HG02870 (cell line): ENCODE measurements around the gene PODXL2.
"Not testable (repeated sequence)": the region's sequence is repeated elsewhere in the genome, so short reads cannot be mapped to it uniquely, and the experiment has no call there.

ENCODE experiments used
- ATAC-seq: cut with Tn5 transposase; IDR thresholded peaks from one replicate; pipeline ENCODE4 v1.9.1; 2021; ENCODE audit warnings: mild to moderate bottlenecking, moderate library complexity; ENCODE audit not compliant: unreplicated experiment

Gene PODXL2

DNA sequence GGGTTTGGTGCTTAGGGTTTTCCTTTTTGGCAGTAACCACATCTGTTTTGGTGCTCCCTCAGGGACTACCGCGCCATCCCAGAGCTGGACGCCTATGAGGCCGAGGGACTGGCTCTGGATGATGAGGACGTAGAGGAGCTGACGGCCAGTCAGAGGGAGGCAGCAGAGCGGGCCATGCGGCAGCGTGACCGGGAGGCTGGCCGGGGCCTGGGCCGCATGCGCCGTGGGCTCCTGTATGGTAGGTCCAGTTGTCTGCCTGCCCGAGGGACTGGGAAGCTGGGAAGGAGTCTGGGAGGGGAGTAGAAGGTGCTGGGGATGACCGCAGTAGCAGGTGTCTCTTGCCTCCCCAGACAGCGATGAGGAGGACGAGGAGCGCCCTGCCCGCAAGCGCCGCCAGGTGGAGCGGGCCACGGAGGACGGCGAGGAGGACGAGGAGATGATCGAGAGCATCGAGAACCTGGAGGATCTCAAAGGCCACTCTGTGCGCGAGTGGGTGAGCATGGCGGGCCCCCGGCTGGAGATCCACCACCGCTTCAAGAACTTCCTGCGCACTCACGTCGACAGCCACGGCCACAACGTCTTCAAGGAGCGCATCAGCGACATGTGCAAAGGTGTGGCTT lies 24.3 kb upstream of the PODXL2 start:
- no peak for ATAC-seq

DNA sequence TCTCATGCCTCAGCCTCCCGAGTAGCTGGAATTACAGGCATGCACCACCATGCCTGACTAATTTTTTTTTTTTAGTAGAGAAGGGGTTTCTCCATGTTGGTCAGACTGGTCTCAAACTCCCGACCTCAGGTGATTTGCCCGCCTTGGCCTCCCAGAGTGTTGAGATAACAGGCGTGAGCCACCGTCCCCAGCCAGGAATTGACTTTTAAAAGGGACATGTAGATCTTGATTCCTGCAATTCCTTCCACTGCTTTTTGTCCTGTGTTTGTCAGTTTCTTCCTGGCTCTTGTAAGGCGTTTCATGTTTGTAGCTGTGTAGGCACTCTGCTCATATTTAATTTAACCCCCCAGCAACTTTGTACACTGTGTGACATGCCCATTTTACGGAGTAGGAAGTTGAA lies 23.4 kb upstream of the PODXL2 start:
- not testable (repeated sequence) for ATAC-seq

- ATAC-seq: no peak
Observed at GRCh38 chr3:127606086-127606805, 22.7 kb upstream of the PODXL2 start.

GRCh38 chr3:127606981-127607595 lies 21.9 kb upstream of the PODXL2 start:
- no peak for ATAC-seq

GRCh38 chr3:127607675-127608361 lies 21.2 kb upstream of the PODXL2 start:
- ATAC-seq: no peak

DNA sequence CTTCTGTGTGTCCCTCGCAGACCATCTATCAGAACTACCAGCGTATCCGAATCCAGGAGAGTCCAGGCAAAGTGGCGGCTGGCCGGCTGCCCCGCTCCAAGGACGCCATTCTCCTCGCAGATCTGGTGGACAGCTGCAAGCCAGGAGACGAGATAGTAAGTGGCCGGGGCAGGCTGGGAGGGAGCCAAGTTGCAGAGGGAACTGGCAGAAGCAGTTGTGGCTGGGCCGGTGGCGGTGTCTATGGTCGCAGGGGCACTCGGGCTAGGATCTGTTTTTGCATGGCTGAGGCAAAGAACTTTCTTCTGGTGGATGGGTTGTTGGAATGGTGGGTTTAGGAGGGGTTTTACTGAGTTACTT lies 20.6 kb upstream of the PODXL2 start:
- ATAC-seq: no peak

GRCh38 chr3:127610105-127610504 lies 18.9 kb upstream of the PODXL2 start:
- ATAC-seq: no peak

DNA sequence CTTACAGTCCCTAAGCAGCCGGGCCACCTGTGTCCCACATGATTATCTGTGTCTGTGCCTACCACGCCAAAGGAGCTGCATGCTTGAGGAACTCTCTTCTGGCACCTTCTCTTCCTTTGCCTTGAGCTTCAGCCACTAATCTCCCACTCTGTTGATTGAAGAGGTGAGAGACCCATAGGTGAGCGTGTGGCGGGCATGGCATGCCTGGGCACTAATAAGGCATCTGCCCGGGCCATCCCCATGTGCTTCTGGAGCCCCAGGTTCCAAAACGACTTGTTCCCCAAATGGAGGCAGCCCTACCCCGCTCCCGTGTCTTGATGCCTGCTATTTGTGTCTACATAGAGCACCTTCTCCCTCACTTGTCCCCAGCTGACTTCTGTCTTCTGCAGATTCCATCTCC lies 17.7 kb upstream of the PODXL2 start:
- no peak for ATAC-seq

DNA sequence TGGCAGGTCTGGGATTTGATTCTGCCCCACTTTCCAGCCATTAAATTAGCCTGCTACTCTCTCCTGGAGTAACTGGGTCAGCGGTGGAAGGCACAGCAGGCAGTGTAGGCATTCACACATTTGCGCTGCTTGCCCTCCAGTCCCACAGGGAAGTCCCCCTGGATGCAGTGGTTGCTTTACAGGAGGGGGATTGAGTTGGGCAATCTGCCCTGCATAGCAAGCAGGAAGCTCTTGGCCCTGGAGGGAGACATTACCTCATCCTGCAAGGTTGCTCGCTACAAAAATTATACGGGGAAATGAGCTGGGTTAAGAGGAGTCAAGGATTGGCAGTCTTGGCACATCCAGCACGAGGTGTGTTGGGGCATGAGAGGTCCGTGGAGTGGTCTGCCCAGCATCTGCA lies 16.0 kb upstream of the PODXL2 start:
- ATAC-seq: no peak

- ATAC-seq: no peak
Observed at GRCh38 chr3:127613406-127613805, 15.6 kb upstream of the PODXL2 start.

GRCh38 chr3:127614928-127615589 lies 13.9 kb upstream of the PODXL2 start:
- no peak for ATAC-seq

GRCh38 chr3:127615631-127616305 lies 13.2 kb upstream of the PODXL2 start:
- no peak for ATAC-seq

DNA sequence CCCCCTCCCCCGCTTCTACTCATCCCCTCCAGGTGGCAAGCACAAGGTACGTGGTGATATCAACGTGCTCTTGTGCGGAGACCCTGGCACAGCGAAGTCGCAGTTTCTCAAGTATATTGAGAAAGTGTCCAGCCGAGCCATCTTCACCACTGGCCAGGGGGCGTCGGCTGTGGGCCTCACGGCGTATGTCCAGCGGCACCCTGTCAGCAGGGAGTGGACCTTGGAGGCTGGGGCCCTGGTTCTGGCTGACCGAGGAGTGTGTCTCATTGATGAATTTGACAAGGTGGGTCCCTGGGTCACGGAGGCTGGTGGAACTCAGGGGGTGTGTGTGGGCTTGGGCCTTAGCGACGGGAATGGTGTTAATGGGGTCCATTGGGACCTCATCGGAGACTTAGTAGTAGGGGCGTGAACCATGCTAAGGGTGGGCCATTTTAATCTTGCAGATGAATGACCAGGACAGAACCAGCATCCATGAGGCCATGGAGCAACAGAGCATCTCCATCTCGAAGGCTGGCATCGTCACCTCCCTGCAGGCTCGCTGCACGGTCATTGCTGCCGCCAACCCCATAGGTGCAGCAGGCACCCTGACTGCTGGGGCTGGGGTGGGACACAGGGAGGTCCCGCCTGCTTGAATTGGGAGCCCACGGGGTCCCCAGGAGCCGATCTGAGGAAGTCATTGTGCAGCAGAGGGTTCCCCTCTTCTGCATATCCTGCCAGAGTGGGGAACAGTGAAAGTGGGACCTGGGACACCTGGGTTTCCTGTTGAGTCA lies 12.0 kb upstream of the PODXL2 start:
- no peak for ATAC-seq

GRCh38 chr3:127618891-127619290 lies 10.1 kb upstream of the PODXL2 start:
- ATAC-seq: no peak

DNA sequence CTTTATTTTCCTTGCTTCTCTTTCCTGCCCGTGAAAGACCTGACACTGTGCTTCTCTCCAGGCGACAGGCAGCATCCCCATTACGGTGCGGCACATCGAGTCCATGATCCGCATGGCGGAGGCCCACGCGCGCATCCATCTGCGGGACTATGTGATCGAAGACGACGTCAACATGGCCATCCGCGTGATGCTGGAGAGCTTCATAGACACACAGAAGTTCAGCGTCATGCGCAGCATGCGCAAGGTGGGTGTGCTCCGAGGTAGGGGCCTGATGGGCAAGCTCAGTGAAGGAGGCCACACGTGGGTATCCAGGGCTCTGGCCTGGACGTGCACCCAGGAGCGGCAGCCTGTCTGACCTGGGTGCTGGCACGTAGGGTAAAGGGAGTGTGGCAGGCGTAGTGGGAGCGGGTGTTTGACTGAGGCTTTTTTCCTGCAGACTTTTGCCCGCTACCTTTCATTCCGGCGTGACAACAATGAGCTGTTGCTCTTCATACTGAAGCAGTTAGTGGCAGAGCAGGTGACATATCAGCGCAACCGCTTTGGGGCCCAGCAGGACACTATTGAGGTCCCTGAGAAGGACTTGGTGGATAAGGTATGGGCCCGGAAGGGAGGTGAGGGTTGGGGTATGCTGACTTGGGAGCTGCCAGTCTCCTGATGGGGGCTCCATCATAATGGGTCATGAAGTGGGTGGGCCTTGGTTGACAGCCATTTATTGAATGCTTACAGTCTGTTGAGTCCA lies 8.2 kb upstream of the PODXL2 start:
- ATAC-seq: no peak

DNA sequence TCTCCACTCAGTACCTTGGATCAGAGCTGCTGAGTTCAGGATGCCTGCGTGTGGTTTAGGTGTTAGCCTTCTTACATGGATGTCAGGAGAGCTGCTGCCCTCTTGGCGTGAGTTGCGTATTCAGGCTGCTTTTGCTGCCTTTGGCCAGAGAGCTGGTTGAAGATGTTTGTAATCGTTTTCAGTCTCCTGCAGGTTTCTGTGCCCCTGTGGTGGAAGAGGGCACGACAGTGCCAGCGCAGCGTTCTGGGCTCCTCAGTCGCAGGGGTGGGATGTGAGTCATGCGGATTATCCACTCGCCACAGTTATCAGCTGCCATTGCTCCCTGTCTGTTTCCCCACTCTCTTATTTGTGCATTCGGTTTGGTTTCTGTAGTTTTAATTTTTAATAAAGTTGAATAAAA lies 7.0 kb upstream of the PODXL2 start:
- ATAC-seq: no peak

- ATAC-seq: no peak
Observed at GRCh38 chr3:127622772-127623576, 6.0 kb upstream of the PODXL2 start.

GRCh38 chr3:127624063-127624462 lies 4.9 kb upstream of the PODXL2 start:
- ATAC-seq: no peak

DNA sequence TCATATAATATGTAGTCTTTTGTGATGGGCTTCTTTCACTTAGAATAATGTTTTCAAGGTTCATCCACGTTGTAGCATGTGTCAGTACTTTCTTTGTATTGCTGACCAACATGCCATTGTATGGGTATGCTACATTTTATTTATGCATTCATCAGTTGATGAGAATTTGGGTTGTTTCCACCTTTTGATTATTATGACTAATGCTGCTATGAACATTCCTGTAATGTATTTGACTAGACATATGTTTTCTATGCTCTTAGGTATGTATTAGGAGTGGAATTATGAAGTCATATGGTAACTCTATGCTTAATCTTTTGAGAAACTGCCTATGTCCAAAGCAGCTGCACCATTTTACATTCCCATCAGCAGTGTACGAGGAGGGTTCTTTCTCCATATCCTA lies 3.2 kb upstream of the PODXL2 start:
- ATAC-seq: no peak
